MCF 10A (cell line): ENCODE data around the gene RELT. TPM values are rescaled to one million over a fixed set of nuclear protein-coding genes. Genes with fewer than 3 reads are reported as not detected.

Experiments used
- BruUV-seq: library from RNA; stranded (reverse); fragments of 400-500 nt; replicated peaks from 2 replicates; lab custom pipeline; 2021; lab: Mats Ljungman, UMichigan
- CTCF ChIA-PET: fragments of 300-600 bp; sonication (Branson Sonifier 250); formaldehyde crosslinking; extraction: SDS; loops from one replicate; lab custom pipeline; 2021; ENCODE audit warnings: antibody characterized with exemption, inconsistent platforms; lab: Yijun Ruan, JAX
- POLR2A ChIA-PET: fragments of 300-600, 350-650 bp; sonication (Branson Sonifier 250); formaldehyde crosslinking; extraction: SDS; loops from one replicate; lab custom pipeline; 2020; ENCODE audit warnings: antibody characterized with exemption, inconsistent platforms; lab: Yijun Ruan, JAX
- DNase-seq: peaks from one replicate; pipeline ENCODE4 v3.0.0-alpha.2; 2018; ENCODE audit not compliant: unreplicated experiment
- H3K27ac Mint-ChIP-seq: one replicate; pipeline ENCODE4 v1.8.0; 2022; ENCODE audit warnings: mild to moderate bottlenecking, low read depth, mixed read lengths; ENCODE audit not compliant: unreplicated experiment
- H3K27me3 Mint-ChIP-seq: one replicate; pipeline ENCODE4 v1.8.0; 2022; ENCODE audit warnings: mixed read lengths; ENCODE audit not compliant: insufficient read depth, unreplicated experiment
- H3K36me3 Mint-ChIP-seq: one replicate; pipeline ENCODE4 v1.8.0; 2022; ENCODE audit warnings: mild to moderate bottlenecking, moderate library complexity, mixed read lengths; ENCODE audit not compliant: insufficient read depth, unreplicated experiment
- H3K4me1 Mint-ChIP-seq: one replicate; pipeline ENCODE4 v1.8.0; 2022; ENCODE audit warnings: mixed read lengths; ENCODE audit not compliant: insufficient read depth, unreplicated experiment
- H3K4me3 Mint-ChIP-seq: one replicate; pipeline ENCODE4 v1.8.0; 2022; ENCODE audit warnings: mild to moderate bottlenecking, moderate library complexity, mixed read lengths; ENCODE audit not compliant: unreplicated experiment
- H3K9me3 Mint-ChIP-seq: one replicate; pipeline ENCODE4 v1.8.0; 2022; ENCODE audit warnings: mixed read lengths; ENCODE audit not compliant: unreplicated experiment
- CTCF ChIP-seq: fragments of 200-600 bp; IDR thresholded peaks from one replicate; pipeline ENCODE4 v1.8.0; 2022; ENCODE audit warnings: antibody characterized with exemption, mild to moderate bottlenecking; ENCODE audit not compliant: unreplicated experiment
- intact Hi-C: fragments of 100-400 bp; cut with micrococcal nuclease; formaldehyde crosslinking; loops from 2 replicates; pipeline ENCODE4 v1.14.1; 2022
- total RNA-seq: library from RNA; stranded (reverse); gene quantifications from 2 replicates; pipeline ENCODE4 v1.2.3, GENCODE V29; 2022

Gene RELT
- total RNA-seq, 1 experiment from 2014 or later = 8.4 TPM

- H3K4me3 Mint-ChIP-seq = peak overlapping the region; percentile 80
- no TSS peak for BruUV-seq
- no peaks in the 10 kb centered on the region for H3K36me3 Mint-ChIP-seq
- peak overlapping the region; percentile 20 for H3K27ac Mint-ChIP-seq
- DNase-seq = peak; percentile 80
- H3K4me1 Mint-ChIP-seq = peaks cover 18% of the 10 kb centered on the region
- no peak for TF ChIP-seq CTCF
- no peaks in the 10 kb centered on the region for H3K9me3 Mint-ChIP-seq
- ChIA-PET CTCF (interaction anchor here (0.5 to 0.7 kb wide), 3 partner anchors 257 to 1789 kb away, joined by 3 read pairs; no protein-coding TSS in a partner anchor), POLR2A (interaction anchor here (0.6 to 2.5 kb wide), 7 partner anchors 12 to 275 kb away, joined by 3 to 15 read pairs (median 3); partner anchors contain the start of gene ARHGEF17)
- intact Hi-C loops = no loop called here
- no peaks in the 10 kb centered on the region for H3K27me3 Mint-ChIP-seq
These were observed 817 bp downstream of the RELT start for GRCh38 chr11:73376803-73377629.

- Mint-ChIP-seq H3K4me1 (peaks cover 22% of the 10 kb centered on the region), H3K27me3 (no peaks in the 10 kb centered on the region), H3K27ac (peak overlapping the region; percentile 66), H3K36me3 (no peaks in the 10 kb centered on the region), H3K9me3 (no peaks in the 10 kb centered on the region), H3K4me3 (no peak overlapping the region)
- DNase-seq = peak; percentile 24
- no peak for TF ChIP-seq CTCF
- CTCF ChIA-PET = interaction anchor here (1.2 kb wide), 2 partner anchors 28 to 283 kb away, joined by 3 read pairs; no protein-coding TSS in a partner anchor
- POLR2A ChIA-PET = no interaction called here
- intact Hi-C loops = no loop called here
- no TSS peak for BruUV-seq
These were observed 3.1 kb downstream of the RELT start for GRCh38 chr11:73379189-73379880.

- CTCF ChIA-PET = interaction anchor here (1.2 kb wide), 2 partner anchors 29 to 282 kb away, joined by 3 read pairs; no protein-coding TSS in a partner anchor
- POLR2A ChIA-PET = no interaction called here
- Mint-ChIP-seq H3K4me3 (no peak overlapping the region), H3K27ac (peak overlapping the region; percentile 66), H3K27me3 (no peaks in the 10 kb centered on the region), H3K36me3 (no peaks in the 10 kb centered on the region), H3K9me3 (no peaks in the 10 kb centered on the region), H3K4me1 (peaks cover 27% of the 10 kb centered on the region)
- no peak for DNase-seq
- BruUV-seq = no TSS peak
- intact Hi-C loops = no loop called here
- TF ChIP-seq CTCF = no peak
These were observed 4.1 kb downstream of the RELT start for GRCh38 chr11:73380331-73380730.

GRCh38 chr11:73380897-73381410 is 4.8 kb downstream of the RELT start:
- ChIA-PET POLR2A (no interaction called here), CTCF (interaction anchor here (0.6 kb wide), 1 partner anchor 74 kb away, joined by 3 read pairs; no protein-coding TSS in a partner anchor)
- peaks cover 27% of the 10 kb centered on the region for H3K4me1 Mint-ChIP-seq
- H3K9me3 Mint-ChIP-seq = no peaks in the 10 kb centered on the region
- no peaks in the 10 kb centered on the region for H3K36me3 Mint-ChIP-seq
- TF ChIP-seq CTCF = no peak
- H3K4me3 Mint-ChIP-seq = no peak overlapping the region
- no peak overlapping the region for H3K27ac Mint-ChIP-seq
- no TSS peak for BruUV-seq
- intact Hi-C loops = no loop called here
- no peak for DNase-seq
- H3K27me3 Mint-ChIP-seq = no peaks in the 10 kb centered on the region
